Measurements from ENCODE around the gene EPHA4. TPM values are rescaled to one million over a fixed set of nuclear protein-coding genes. Genes with fewer than 3 reads are reported as not detected.

The EPHA4 gene
- total and polyA plus RNA-seq, 2 donors: 6.5 to 41.3 TPM

- H3K4me3 ChIP-seq (ENCODE audit: low read depth, low read length): no peak overlapping the region
- WGBS: 85% methylated on average over 6 of the region's 6 CpGs
- DNase-seq (ENCODE audit: extremely low spot score): no peak
Observed at GRCh38 chr2:221500501-221501209, 71.4 kb downstream of the EPHA4 start.

GRCh38 chr2:221495731-221496130, 76.4 kb downstream of the EPHA4 start:
- Histone ChIP-seq H3K27ac (ENCODE audit: low read depth) (no peak overlapping the region), H3K36me3 (ENCODE audit: insufficient read depth) (no peaks in the 10 kb centered on the region), H3K4me1 (ENCODE audit: insufficient read depth) (peaks cover 2% of the 10 kb centered on the region), H3K4me3 (ENCODE audit: low read depth, low read length) (no peak overlapping the region)
- DNase-seq (ENCODE audit: extremely low spot score): no peak
- 92% methylated on average over 4 of the region's 4 CpGs for WGBS

More at GRCh38 chr2:221500501-221501209, 71.4 kb downstream of the EPHA4 start:
- no peaks in the 10 kb centered on the region for H3K4me1 ChIP-seq (ENCODE audit: insufficient read depth)
- no peaks in the 10 kb centered on the region for H3K36me3 ChIP-seq (ENCODE audit: insufficient read depth)
- no peak overlapping the region for H3K27ac ChIP-seq (ENCODE audit: low read depth)

GRCh38 chr2:221494556-221494955, 77.5 kb downstream of the EPHA4 start:
- DNase-seq (ENCODE audit: extremely low spot score): no peak
- Histone ChIP-seq H3K4me3 (ENCODE audit: low read depth, low read length) (no peak overlapping the region), H3K36me3 (ENCODE audit: insufficient read depth) (no peaks in the 10 kb centered on the region), H3K27ac (ENCODE audit: low read depth) (no peak overlapping the region), H3K4me1 (ENCODE audit: insufficient read depth) (peaks cover 2% of the 10 kb centered on the region)
- 92% methylated on average over 3 of the region's 3 CpGs for WGBS

GRCh38 chr2:221493391-221493790, 78.7 kb downstream of the EPHA4 start:
- 97% methylated on average over 7 of the region's 7 CpGs for WGBS
- DNase-seq (ENCODE audit: extremely low spot score): no peak

GRCh38 chr2:221492636-221493035, 79.5 kb downstream of the EPHA4 start:
- Histone ChIP-seq H3K4me3 (ENCODE audit: low read depth, low read length) (no peak overlapping the region), H3K27ac (ENCODE audit: low read depth) (no peak overlapping the region), H3K36me3 (ENCODE audit: insufficient read depth) (no peaks in the 10 kb centered on the region), H3K4me1 (ENCODE audit: insufficient read depth) (peaks cover 2% of the 10 kb centered on the region)
- DNase-seq (ENCODE audit: extremely low spot score): no peak
- 95% methylated on average over 4 of the region's 4 CpGs for WGBS

More at GRCh38 chr2:221493391-221493790, 78.7 kb downstream of the EPHA4 start:
- Histone ChIP-seq H3K36me3 (ENCODE audit: insufficient read depth) (no peaks in the 10 kb centered on the region), H3K4me1 (ENCODE audit: insufficient read depth) (peaks cover 2% of the 10 kb centered on the region), H3K27ac (ENCODE audit: low read depth) (no peak overlapping the region), H3K4me3 (ENCODE audit: low read depth, low read length) (no peak overlapping the region)

- no peak overlapping the region for H3K27ac ChIP-seq (ENCODE audit: low read depth)
- no peaks in the 10 kb centered on the region for H3K36me3 ChIP-seq (ENCODE audit: insufficient read depth)
- WGBS: 58% methylated on average over 3 of the region's 3 CpGs
- peaks cover 2% of the 10 kb centered on the region for H3K4me1 ChIP-seq (ENCODE audit: insufficient read depth)
- no peak overlapping the region for H3K4me3 ChIP-seq (ENCODE audit: low read depth, low read length)
- DNase-seq (ENCODE audit: extremely low spot score): no peak
Observed at GRCh38 chr2:221490506-221491060, 81.5 kb downstream of the EPHA4 start.

- no peak overlapping the region for H3K4me3 ChIP-seq (ENCODE audit: low read depth, low read length)
- 71% methylated on average over 3 of the region's 3 CpGs for WGBS
- H3K4me1 ChIP-seq (ENCODE audit: insufficient read depth): peaks cover 2% of the 10 kb centered on the region
- no peak for DNase-seq (ENCODE audit: extremely low spot score)
- no peaks in the 10 kb centered on the region for H3K36me3 ChIP-seq (ENCODE audit: insufficient read depth)
- H3K27ac ChIP-seq (ENCODE audit: low read depth): no peak overlapping the region
Observed at GRCh38 chr2:221488136-221488807, 83.8 kb downstream of the EPHA4 start.

- DNase-seq (ENCODE audit: extremely low spot score): no peak
- Histone ChIP-seq H3K4me1 (ENCODE audit: insufficient read depth) (no peaks in the 10 kb centered on the region), H3K4me3 (ENCODE audit: low read depth, low read length) (no peak overlapping the region), H3K36me3 (ENCODE audit: insufficient read depth) (no peaks in the 10 kb centered on the region), H3K27ac (ENCODE audit: low read depth) (no peak overlapping the region)
- 96% methylated on average over 4 of the region's 4 CpGs for WGBS
Observed at GRCh38 chr2:221486106-221486505, 86.0 kb downstream of the EPHA4 start.

GRCh38 chr2:221485503-221485870, 86.6 kb downstream of the EPHA4 start:
- Histone ChIP-seq H3K4me3 (ENCODE audit: low read depth, low read length) (no peak overlapping the region), H3K27ac (ENCODE audit: low read depth) (no peak overlapping the region), H3K4me1 (ENCODE audit: insufficient read depth) (no peaks in the 10 kb centered on the region), H3K36me3 (ENCODE audit: insufficient read depth) (no peaks in the 10 kb centered on the region)
- 95% methylated on average over 5 of the region's 5 CpGs for WGBS
- no peak for DNase-seq (ENCODE audit: extremely low spot score)

GRCh38 chr2:221484761-221485502, 87.2 kb downstream of the EPHA4 start:
- Histone ChIP-seq H3K36me3 (ENCODE audit: insufficient read depth) (no peaks in the 10 kb centered on the region), H3K27ac (ENCODE audit: low read depth) (no peak overlapping the region), H3K4me1 (ENCODE audit: insufficient read depth) (no peaks in the 10 kb centered on the region), H3K4me3 (ENCODE audit: low read depth, low read length) (no peak overlapping the region)
- DNase-seq (ENCODE audit: extremely low spot score): no peak
- 95% methylated on average over 8 of the region's 8 CpGs for whole genome bisulfite sequencing

- no peak for DNase-seq (ENCODE audit: extremely low spot score)
- Histone ChIP-seq H3K36me3 (ENCODE audit: insufficient read depth) (no peaks in the 10 kb centered on the region), H3K27ac (ENCODE audit: low read depth) (no peak overlapping the region), H3K4me1 (ENCODE audit: insufficient read depth) (peaks cover 1% of the 10 kb centered on the region), H3K4me3 (ENCODE audit: low read depth, low read length) (no peak overlapping the region)
- WGBS: 62% methylated on average over 12 of the region's 12 CpGs
Observed at GRCh38 chr2:221482666-221483455, 89.2 kb downstream of the EPHA4 start.

GRCh38 chr2:221480821-221481220, 91.3 kb downstream of the EPHA4 start:
- Histone ChIP-seq H3K4me1 (ENCODE audit: insufficient read depth) (peaks cover 2% of the 10 kb centered on the region), H3K27ac (ENCODE audit: low read depth) (no peak overlapping the region), H3K4me3 (ENCODE audit: low read depth, low read length) (no peak overlapping the region), H3K36me3 (ENCODE audit: insufficient read depth) (no peaks in the 10 kb centered on the region)
- 88% methylated on average over 3 of the region's 3 CpGs for WGBS
- no peak for DNase-seq (ENCODE audit: extremely low spot score)

- no peak for DNase-seq (ENCODE audit: extremely low spot score)
- 74% methylated on average over 7 of the region's 7 CpGs for WGBS
Observed at GRCh38 chr2:221480163-221480562, 91.9 kb downstream of the EPHA4 start.

More at GRCh38 chr2:221480163-221480562, 91.9 kb downstream of the EPHA4 start:
- Histone ChIP-seq H3K4me3 (ENCODE audit: low read depth, low read length) (no peak overlapping the region), H3K27ac (ENCODE audit: low read depth) (no peak overlapping the region), H3K4me1 (ENCODE audit: insufficient read depth) (peaks cover 2% of the 10 kb centered on the region), H3K36me3 (ENCODE audit: insufficient read depth) (no peaks in the 10 kb centered on the region)

All from urinary bladder (tissue), 4 donors.